NCI-H82 treated with DMSO at 0.1 percent for 48 hours (cell line): ENCODE data around the gene CMSS1.
A peak's percentile ranks its signal among the peaks of the same experiment; 100 is the strongest.
"Not testable (repeated sequence)": the region's sequence is repeated elsewhere in the genome, so short reads cannot be mapped to it uniquely, and the experiment has no call there.

Experiments
- DNase-seq: peaks from one replicate; lab custom pipeline; 2025; ENCODE audit not compliant: unreplicated experiment; lab: John Stamatoyannopoulos, UW

CMSS1 gene

DNA sequence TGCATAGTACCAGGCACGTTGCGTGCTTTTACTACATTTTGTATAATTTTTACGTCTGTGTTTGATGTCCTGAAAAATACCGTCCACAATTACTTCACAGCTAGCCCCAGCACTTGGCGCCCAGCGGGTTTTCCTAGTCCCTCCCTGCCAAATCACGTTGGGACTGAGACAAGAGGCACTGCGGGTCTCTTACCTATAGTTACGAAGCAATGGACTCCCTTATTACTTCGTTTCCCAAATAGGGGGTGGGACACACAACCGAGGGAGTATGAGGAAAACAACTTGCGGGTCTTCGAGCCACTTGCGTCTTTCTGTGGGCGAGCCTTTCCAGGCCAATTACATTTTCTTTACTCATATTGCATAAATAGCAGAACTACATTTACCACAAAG lies 620 bp upstream of the CMSS1 start:
- peak; percentile 79 for DNase-seq

DNA sequence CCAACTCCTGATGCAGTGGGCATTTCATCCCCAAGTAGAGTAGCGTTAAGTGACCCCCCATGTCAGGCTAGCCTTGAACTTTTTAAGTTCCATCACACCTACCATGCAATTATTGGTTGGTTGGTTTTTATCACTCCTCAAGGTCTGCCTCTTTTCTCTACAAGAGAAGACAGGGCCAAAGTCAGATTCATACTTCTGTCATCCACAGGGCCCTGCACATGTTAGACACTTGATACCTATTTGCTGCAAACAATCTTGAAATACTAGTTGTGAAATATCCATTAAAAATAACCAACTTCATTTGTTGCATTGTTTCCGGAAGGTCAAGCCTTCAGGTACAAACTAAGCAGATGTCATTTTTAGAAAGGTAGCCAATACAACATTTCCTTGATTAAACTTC lies 1.2 kb downstream of the CMSS1 start:
- no peak for DNase-seq

DNA sequence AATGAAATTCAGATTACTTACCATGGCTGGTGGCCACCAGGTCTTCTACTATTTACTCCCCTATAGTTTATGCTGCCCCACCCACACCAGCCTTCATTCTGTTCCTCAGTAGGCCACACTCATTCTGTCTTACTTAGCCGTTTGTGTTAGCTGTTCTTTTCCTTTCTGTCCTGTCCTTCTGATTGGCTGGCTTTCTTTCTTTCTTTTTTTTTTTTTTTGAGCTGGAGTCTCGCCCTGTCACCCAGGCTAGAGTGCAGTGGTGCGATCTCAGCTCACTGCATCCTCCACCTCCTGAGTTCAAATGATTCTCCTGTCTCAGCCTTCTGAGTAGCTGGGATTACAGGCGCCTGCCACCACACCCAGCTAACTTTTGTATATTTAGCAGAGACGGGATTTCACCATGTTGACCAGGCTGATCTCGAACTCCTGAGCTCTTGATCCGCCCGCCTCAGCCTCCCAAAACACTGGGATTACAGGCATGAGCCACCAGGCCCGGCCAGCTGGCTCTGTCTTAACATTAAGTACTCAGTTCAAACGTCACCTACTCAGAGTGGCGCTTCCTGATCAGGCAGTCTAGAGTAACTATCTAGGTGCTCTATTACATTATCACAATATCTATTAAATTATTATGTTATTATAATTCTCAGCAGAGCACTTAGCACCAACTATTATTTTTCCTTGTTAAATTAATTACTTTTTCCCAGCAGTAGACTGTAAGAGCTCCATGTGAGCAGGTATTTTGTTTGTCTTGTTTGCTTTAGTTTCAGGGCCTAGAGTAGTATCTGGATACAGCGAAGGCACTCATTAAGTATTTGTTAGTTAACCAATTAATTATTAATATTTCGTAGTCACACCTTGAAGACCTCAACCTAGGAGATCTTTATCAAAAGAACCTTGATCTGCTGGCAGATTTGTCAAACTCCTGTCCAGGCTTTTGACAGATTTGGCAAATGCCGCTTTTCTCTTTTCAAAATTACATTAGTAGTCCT lies 6.4 kb downstream of the CMSS1 start:
- DNase-seq, result peak; percentile 82

DNA sequence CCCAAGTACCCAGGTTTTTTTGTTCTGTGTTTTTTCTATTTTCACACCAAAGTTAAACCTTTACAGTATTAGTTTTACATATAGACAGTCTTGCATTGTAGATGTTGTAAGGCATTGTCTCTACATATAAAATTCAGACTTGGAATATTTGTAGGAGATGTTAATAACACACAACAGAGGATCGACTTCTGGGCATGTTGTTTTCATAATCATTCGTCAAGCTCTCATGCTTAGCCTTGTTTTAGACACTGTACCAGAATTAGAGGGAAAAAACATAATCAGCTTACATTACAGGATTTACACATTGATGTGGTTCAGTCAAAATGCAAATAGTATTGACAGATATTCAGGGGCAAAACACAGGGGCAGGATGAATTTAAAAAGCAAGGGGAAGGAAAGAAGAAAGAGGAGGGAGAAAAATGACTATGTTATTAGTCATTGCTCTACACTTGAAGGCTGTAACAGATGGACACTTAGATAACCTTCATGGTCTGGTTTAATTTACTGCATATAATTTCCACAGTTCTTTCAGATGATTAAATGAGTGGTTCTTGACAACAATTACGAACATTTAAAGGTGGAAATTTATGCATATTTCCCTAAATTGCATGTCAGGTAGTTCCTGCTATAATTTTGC lies 7.5 kb downstream of the CMSS1 start:
- DNase-seq, result peak; percentile 76

DNA sequence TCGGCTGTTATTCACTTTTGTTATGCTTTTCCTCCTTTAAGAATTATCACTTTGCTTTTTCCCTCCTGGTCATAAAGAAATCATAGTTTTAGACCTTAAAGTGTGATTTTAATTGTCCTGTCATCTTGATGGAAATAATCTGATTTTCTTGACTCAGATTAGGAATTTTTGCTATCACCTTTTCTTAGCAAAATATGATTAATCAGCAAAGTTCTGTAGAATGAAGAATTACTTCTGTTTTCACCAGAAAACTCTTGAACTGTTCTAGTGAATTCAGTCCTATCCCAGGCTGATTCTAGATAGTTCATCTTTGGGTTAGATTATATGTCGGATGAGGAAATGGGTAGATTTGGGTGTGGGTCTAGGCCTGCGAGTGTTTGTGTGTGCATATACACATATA lies 12.2 kb downstream of the CMSS1 start:
- DNase-seq, result no peak

DNA sequence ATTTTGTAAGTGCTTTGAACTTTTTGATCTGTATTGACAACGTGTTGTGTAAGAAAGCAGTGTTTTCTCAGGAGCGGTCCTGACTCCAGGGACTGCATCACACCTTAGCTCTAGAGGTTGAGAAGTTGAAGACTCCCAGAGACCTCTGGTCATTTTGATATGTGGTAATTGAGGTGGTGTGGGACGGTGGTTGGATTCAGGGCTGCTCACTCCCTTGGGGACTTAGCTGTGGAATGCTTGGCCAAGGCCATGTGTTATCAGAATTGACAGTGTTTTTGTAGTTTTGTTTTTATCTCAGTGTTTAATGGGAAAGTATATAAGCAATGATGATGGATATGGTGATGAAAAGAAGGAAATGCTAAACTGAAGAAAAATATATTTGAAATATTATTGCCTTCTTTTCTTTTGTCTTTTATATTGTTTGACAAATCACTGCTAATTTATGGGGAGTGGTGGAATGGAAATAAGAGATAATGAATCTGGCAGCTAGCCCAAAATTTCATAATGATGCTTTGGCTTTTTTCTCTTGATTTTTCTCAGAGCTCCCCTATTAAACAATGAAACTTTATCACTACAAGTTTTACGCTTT lies 16.0 kb downstream of the CMSS1 start:
- no peak for DNase-seq

DNA sequence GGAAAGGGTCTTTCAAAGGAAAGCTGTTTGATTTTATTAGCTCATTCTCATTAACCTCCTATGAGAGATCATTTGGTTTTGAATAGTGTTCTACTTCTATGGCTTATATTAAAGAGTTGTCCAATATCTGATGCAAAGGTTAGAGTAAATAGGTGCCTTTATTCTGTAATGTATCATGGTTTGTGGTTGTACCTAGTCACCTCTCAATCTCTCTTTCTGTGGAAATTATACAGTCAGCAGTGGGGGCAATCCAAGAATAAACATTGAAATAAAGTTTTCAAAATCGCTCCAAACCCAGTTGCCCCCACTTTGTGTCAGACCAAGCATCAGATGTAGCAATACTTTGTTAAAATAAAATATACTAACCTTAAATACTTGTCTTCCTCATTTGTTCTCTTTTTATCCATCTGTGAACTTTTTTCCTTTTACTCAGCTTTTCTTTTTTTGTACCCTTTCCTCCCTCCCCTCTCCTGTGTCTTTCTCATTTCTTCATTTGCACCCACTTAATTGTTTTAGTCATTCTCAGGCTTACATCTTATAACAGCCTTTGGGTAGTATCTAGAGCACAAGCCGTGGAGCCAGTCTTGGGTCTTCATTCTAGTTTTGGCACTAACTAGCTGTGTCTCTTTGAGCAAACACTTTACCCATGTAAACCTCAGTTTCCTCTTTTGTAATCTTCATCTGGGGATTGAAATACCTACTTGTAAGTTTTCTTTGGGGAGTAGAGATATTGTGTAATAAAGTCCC lies 16.7 kb downstream of the CMSS1 start:
- DNase-seq, result no peak

DNA sequence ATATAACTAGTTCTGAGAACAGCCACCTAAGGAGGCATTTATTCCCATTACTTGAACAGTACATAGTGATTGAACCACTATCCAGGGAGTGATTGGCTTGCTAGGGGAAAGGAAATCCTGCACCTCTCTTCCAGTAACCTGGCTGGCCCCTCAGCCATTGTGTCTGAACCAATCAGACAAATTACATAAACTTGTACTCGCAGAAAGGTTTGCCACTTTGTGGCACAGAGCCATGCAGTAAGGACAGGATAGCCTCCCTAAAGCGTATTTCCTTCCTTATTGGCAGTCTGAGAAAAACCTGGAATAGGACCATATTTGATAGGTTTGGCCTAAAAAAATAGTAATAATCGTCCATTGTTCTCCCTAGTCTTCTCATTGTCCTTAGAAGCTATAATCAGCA lies 19.0 kb downstream of the CMSS1 start:
- no peak for DNase-seq

DNA sequence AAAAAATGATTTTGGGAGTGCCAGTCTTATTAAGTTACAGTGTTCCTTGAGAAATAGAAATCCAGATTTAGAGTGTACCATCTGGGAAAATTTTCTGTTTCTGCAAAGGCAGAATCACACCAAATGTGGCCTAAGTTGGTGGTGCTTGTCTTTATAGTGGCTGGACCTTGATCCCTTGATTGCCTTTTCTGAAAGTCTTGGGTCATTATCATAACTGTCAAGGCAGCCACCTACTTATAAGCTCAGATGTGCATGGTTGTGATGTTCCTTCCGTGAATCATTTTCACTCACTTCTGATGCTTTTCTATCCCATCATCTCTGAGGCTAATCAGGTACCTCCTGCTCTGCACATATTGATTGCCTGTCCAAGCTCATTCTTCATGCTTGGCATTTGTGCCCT lies 20.1 kb downstream of the CMSS1 start:
- no peak for DNase-seq

DNA sequence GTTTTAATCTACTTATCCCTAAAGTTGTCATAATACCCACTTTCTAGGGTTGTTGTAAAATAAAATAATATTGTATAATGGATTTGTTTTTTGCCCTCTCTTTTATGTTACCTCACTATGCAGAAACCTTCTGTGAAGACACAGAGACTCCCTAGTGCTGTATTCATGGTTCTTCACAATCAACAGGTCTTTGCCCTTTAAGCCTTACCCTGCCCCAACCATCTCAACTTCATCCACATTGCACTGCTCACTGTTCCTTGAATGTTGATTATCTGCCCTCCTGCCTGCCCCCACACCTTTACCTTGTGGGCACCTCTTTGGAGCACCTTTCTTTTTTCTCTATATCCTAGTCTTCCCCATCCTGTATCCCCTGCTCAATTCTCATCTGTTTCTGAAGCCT lies 21.1 kb downstream of the CMSS1 start:
- no peak for DNase-seq

DNA sequence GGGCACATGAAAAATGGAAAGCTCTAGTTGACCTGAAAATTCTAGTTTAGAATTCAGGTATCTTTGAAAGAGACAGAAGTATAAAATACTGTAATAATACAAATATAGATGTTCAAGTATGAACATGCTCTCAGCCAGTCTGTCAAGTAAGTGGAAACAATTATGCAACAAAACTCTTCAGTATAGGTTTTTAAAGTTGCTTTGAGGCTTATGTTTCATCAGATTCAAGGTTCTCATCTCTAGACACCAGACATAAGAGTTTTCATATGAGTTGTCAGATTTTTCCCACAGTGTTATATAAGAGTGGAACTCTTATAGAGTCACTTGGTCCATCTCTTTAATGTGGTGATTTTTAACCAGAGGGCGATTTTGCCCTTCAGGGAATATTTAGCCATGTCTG lies 22.0 kb downstream of the CMSS1 start:
- DNase-seq, result no peak

DNA sequence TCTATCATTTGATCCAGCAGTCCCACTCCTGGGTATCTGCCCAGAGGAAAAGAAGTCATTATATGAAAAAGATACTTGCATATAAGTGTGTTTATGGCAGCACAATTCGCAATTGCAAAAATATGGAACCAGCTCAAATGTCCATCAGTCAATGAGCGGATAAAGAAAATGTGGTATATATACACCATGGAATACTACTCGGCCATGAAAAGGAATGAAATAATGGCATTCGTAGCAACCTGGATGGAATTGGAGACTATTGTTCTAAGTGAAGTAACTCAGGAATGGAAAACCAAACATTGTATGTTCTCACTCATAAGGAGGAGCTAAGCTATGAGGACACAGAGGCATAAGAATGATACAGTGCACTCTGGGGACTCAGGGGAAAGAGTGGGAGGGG lies 24.3 kb downstream of the CMSS1 start:
- DNase-seq, result not testable (repeated sequence)

DNA sequence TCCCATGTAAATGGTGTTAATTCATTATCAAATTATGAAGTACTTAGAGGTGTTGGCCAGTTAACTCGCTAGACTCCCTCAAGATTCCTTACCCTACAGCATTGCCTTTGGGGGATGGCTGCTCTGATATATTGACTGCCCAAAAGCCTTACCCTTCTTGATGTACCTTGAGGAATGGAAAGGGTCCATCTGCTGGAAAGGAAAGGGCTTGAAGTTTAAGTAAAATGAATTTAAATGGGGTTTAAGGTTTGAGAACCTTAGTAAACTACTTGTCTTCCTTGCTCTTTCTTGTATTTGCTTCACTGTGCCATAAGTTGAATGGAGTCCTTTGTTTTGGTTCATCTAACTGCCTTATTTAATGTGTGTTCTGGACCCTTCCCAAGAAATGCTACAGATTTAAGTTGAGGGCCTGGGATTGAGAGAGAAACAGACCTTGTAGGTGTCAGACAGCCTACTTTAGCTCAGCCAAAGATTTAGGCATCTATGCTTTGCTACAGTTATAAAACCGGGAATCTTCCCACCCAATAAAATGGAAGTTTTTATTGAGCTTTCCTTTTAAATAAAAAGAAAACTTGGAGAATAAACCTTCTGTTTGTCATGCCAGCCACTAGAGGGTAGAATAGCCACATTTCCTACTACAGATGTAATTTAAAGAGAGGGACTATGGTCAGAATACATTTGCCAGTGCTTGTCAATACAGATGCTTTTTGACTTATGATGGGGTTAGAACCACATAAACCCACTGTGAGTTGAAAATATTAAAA lies 25.3 kb downstream of the CMSS1 start:
- DNase-seq, result peak; percentile 72

DNA sequence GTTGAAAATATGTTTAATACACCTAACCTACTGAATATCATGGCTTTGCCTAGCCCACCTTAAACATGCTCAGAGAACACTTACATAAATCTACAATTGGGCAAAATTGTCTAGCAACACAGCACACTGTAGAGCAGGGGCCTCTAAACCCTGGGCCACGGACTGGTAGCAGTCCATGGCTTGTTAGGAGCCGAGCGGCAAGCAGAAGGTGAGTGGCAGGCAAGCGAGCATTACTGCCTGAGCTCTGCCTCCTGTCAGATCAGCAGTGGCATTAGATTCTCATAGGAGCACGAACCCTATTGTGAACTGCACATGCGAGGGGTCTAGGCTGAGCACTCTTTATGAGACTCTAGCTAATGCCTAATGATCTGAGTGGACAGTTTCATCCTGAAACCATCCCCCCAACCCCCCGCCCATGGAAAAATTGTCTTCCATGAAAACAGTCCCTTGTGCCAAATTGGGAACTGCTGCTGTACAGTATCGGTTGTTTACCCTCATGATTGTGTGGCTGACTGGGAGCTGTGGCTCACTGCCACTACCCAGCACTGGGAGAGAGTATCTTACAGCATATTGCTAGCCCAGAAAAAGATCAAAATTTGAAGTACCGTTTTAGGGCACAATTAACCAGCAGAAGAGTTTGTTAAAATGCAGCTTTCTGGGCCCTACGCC lies 26.1 kb downstream of the CMSS1 start:
- no peak for DNase-seq

DNA sequence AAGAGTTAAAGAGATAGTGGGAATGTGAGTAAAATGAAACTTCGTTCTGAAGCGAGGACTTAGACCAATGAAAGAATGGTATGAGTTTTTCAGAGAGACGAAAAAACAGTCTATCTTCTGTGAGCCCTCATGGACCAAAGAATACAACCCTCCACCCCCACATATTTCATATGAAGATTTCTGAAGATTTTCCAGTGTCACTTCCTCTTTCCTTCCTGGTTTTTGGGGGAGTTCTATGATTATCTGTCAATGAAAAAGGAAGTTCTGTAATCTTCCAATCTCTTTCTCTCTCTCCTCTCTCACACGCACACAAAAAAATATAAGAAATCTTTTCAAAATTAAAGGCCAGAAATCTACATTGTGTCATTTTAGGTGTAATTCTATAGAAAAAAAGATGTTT lies 27.7 kb downstream of the CMSS1 start:
- DNase-seq, result no peak

DNA sequence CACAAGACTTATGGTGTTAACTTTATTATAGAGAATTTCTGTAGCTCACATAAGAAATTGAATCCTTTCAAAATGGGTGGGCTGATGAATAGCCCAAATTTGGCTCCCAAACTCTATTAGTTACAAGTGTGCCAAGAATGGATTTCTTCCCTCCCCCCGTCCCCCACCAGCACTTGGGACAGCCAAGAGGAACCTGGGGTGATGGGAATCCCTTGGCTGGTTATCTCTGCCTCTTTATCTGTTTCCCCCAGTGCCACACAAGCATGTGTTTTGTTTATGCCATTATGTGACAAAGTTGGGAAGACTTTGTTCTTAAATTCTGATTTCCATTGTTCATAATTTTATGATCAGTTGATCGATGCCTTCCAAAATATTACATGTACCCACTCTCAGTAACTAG lies 28.3 kb downstream of the CMSS1 start:
- DNase-seq, result no peak

DNA sequence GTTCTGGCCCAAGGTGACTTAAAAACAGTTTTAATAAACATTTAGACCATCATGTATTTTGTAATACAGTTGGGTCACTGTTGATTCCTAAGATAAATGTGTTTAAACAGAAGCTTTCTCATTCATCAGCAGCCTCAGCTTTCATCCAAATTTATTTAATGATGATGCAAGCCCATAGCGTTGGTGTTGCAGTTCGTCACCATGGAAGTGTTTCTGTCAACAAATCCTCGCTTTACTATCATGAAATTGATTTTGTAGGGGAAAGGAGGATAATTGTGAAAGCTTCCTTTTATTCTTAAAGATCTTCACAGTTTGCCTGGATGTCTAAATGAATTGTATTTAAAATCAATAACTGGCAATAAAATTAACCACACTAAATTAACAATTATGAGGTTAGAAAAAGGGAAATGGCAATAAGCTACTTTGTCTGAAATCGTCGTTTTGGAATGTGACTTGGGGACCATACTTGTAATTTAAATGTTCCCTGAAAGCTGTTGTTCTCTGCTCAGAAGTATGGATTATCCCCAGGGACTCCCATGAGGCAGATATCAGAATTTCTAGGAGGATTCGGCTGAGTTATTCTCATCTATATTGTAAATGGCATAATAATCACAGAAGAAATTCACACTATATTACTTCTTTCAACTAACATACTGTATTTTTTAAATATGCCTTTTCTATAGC lies 29.0 kb downstream of the CMSS1 start:
- no peak for DNase-seq

DNA sequence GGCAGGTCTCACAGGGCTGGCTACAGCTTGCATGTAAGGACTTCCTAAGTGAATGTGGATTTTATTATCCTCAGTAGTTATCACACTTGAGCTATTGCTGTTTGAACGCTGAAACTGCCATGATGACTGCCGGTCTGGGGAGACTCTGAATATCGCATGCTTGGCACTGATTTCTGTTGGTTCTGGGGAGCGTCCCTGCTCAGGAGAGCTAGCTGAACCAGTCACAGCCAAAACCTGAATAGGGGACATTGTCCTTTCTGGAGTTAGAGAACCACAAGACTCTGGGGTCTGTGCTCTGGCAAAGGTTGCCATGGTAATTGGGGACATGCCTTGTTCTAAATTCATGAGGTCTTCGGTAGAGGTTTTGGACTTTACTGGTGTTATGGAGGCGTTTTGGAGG lies 30.8 kb downstream of the CMSS1 start:
- DNase-seq, result no peak

DNA sequence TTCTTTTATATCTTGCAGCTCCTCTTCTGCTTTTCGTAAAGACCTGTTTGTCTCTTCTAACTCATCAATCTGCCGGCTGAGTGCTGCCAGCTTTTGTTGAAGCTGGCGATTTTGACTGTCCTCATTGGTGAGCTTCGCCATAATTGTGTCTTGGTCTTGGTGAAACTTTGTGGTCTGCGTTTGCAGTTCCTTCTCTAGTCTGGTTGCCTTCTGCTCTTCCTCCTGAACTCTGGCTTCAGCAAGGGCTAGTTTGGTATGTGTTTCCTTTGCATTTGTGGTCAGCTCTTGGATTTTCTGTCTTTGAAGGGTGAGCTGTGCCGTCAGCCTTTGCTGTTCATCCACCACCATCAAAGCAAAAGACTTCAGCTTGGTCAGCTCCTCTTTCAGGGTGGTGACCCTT lies 32.9 kb downstream of the CMSS1 start:
- DNase-seq, result no peak

DNA sequence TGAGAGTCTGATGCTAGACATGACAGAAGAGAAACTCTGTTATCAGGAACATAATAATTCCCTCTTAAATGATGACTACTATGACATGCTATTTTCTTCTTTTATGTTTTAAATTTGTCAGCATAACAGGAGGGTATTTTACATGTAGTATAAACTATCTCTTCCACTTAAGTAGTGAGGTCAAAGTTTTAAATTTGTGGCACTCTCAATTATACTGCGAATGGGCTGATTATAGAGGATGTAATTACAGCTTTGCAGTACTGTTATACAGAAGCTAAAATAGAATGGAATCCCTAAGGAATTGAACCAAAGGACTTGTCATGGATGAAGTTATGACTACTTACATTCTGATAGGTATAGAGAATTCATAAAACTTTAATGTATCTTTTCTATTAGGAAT lies 34.3 kb downstream of the CMSS1 start:
- DNase-seq, result no peak
